ENCODE data around the gene POFUT2.

The POFUT2 gene

GRCh38 chr21:45296638-45297037, 8.9 kb upstream of the POFUT2 start:
- H3K4me3 ChIP-seq (replicated peaks in 1 of 2; ENCODE audit: low read depth in 2 of 2, low read length in 2 of 2) = no peak overlapping the region
- no peak for DNase-seq (ENCODE audit: low read depth in 2 of 2)
- TF ChIP-seq, protein P1, sequence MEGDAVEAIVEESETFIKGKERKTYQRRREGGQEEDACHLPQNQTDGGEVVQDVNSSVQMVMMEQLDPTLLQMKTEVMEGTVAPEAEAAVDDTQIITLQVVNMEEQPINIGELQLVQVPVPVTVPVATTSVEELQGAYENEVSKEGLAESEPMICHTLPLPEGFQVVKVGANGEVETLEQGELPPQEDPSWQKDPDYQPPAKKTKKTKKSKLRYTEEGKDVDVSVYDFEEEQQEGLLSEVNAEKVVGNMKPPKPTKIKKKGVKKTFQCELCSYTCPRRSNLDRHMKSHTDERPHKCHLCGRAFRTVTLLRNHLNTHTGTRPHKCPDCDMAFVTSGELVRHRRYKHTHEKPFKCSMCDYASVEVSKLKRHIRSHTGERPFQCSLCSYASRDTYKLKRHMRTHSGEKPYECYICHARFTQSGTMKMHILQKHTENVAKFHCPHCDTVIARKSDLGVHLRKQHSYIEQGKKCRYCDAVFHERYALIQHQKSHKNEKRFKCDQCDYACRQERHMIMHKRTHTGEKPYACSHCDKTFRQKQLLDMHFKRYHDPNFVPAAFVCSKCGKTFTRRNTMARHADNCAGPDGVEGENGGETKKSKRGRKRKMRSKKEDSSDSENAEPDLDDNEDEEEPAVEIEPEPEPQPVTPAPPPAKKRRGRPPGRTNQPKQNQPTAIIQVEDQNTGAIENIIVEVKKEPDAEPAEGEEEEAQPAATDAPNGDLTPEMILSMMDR (IDR thresholded peaks at IDR 0.05; ENCODE audit: low read depth, low read length) = no peak

GRCh38 chr21:45295576-45296365, 8.1 kb upstream of the POFUT2 start:
- H3K4me3 ChIP-seq (replicated peaks in 1 of 2; ENCODE audit: low read depth in 2 of 2, low read length in 2 of 2) = no peak overlapping the region
- TF ChIP-seq, protein P1 (IDR thresholded peaks at IDR 0.05; ENCODE audit: low read depth, low read length) = no peak
- DNase-seq (ENCODE audit: low read depth in 2 of 2) = peak; percentile 59 to 79

- peak overlapping the region in 1 of 2 donors; percentile 10 for H3K4me3 ChIP-seq (replicated peaks in 1 of 2; ENCODE audit: low read depth in 2 of 2, low read length in 2 of 2)
- TF ChIP-seq, protein P1 (IDR thresholded peaks at IDR 0.05; ENCODE audit: low read depth, low read length) = no peak
- peak; percentile 99 for DNase-seq (ENCODE audit: low read depth in 2 of 2)
These were observed 7.0 kb upstream of the POFUT2 start for GRCh38 chr21:45294509-45295291.

DNA sequence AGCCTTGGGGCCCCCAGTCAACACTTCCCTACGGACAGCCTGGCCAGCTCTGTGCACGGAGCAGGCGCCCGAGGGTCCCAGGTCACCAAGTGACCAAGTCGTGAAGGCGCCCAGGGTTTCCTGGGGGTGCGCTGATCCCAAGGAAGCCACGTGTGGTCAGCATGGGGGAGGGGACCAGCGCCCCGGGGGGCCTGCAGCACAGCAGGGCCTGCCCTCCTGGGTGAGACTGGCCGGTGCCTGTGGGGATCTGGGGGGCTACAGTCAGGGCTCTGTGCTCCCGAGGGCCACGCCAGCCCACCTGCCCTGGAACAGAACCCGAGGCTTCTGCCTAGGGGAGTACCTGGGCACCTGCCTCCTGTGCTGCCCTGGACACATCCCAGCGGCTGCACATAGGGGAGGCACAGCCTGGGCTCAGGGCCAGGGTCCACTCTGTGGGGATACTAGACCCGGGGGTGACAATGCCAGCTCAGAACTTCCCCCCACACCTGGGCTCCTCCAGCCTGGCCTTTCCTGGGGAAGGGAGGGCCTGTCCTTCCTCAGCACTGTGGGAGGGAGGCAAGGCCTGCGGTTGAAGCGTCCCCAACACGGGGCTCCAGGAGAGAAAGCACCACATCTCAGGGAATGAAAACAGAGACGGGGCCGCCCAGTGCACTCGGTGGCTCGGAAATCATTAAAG, 6.2 kb upstream of the POFUT2 start:
- no peak for DNase-seq (ENCODE audit: low read depth in 2 of 2)
- peak overlapping the region in 1 of 2 donors; percentile 10 for H3K4me3 ChIP-seq (replicated peaks in 1 of 2; ENCODE audit: low read depth in 2 of 2, low read length in 2 of 2)
- TF ChIP-seq, protein P1 (IDR thresholded peaks at IDR 0.05; ENCODE audit: low read depth, low read length) = no peak

DNA sequence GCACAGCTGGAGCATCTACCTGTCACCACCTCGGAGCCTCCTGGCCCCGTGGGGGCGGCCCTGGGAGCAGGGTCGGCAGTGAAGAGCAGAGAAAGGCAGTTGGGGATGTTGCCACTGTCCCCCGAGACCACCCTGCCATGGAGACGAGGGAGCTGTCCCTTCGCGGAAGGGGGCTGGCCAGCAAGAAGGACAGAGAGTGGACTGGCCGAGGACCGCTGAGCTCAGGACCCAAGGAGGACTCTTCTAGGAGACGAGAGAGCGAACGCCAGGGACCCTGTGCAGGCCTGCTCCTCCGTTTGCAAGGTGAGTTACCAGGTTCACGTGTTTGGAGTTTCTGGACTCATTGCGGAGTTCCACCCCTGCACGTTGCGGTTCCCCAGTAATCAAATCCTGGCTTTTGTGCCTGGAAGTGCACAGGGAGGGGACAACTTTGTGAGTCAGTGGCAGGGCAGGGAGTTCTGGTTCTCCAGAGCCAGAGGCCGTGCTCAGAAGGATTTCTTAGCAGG, 5.6 kb upstream of the POFUT2 start:
- H3K4me3 ChIP-seq (replicated peaks in 1 of 2; ENCODE audit: low read depth in 2 of 2, low read length in 2 of 2) = no peak overlapping the region
- peak in 1 of 2 donors; percentile 62 for DNase-seq (ENCODE audit: low read depth in 2 of 2)
- TF ChIP-seq, protein P1 (IDR thresholded peaks at IDR 0.05; ENCODE audit: low read depth, low read length) = no peak

GRCh38 chr21:45292399-45293219, 4.9 kb upstream of the POFUT2 start:
- TF ChIP-seq, protein P1 (IDR thresholded peaks at IDR 0.05; ENCODE audit: low read depth, low read length) = peak; percentile 99
- DNase-seq (ENCODE audit: low read depth in 2 of 2) = peak; percentile 89 to 93
- H3K4me3 ChIP-seq (replicated peaks in 1 of 2; ENCODE audit: low read depth in 2 of 2, low read length in 2 of 2) = no peak overlapping the region

Measured in cardiac fibroblast (primary cell).